Cardiac fibroblast (primary cell): ENCODE data around the gene PLBD1.

Source experiments
- DNase-seq, 2 donors: peaks; one replicate each; pipeline versions ENCODE4 v3.0.0 to v3.0.0-alpha.2; 2010; ENCODE audit warnings: low read depth in 2 of 2
- H3K4me3 ChIP-seq, 2 donors: replicated peaks in 1 of 2; 1 replicate in 1 of 2; 2 replicates in 1 of 2; pipeline ENCODE4 v1.5.1; 2011; ENCODE audit warnings: low read depth in 2 of 2, low read length in 2 of 2, mild to moderate bottlenecking in 2 of 2, moderate library complexity in 1 of 2
- TF ChIP-seq, protein P1 (sequence below): IDR thresholded peaks from one replicate; pipeline ENCODE4 v1.5.1; 2011; ENCODE audit warnings: low read depth, mild to moderate bottlenecking, low read length, inconsistent platforms

Gene PLBD1

DNA sequence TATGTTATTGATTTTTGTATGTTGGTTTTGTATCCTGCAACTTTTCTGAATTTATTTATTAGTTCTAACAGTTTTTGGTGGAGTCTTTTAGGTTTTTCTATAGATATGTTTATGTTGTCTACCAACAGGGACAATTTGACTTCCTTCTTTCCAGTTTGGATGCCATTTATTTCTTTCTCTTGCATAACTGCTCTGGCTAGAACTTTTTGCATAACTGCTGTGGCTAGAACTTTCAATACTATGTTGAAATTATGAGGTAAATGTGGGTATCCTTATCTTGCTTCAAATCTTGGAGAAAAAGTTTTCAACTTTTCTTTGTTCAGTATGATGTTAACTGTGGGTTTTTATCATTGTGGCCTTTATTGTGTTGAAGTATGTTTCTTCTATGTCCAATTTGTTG is 39.9 kb upstream of the PLBD1 start:
- H3K4me3 ChIP-seq = no peak overlapping the region
- TF ChIP-seq, protein P1, sequence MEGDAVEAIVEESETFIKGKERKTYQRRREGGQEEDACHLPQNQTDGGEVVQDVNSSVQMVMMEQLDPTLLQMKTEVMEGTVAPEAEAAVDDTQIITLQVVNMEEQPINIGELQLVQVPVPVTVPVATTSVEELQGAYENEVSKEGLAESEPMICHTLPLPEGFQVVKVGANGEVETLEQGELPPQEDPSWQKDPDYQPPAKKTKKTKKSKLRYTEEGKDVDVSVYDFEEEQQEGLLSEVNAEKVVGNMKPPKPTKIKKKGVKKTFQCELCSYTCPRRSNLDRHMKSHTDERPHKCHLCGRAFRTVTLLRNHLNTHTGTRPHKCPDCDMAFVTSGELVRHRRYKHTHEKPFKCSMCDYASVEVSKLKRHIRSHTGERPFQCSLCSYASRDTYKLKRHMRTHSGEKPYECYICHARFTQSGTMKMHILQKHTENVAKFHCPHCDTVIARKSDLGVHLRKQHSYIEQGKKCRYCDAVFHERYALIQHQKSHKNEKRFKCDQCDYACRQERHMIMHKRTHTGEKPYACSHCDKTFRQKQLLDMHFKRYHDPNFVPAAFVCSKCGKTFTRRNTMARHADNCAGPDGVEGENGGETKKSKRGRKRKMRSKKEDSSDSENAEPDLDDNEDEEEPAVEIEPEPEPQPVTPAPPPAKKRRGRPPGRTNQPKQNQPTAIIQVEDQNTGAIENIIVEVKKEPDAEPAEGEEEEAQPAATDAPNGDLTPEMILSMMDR = no peak
- DNase-seq = no peak

- H3K4me3 ChIP-seq = no peak overlapping the region
- TF ChIP-seq, protein P1 = no peak
- no peak for DNase-seq
Measured at GRCh38 chr12:14605401-14605989, 37.8 kb upstream of the PLBD1 start.

GRCh38 chr12:14601692-14602478 is 34.2 kb upstream of the PLBD1 start:
- no peak for DNase-seq
- TF ChIP-seq, protein P1 = no peak
- no peak overlapping the region for H3K4me3 ChIP-seq

GRCh38 chr12:14597480-14597879 is 29.8 kb upstream of the PLBD1 start:
- no peak for DNase-seq
- TF ChIP-seq, protein P1 = no peak
- no peak overlapping the region for H3K4me3 ChIP-seq

GRCh38 chr12:14591719-14592118 is 24.0 kb upstream of the PLBD1 start:
- TF ChIP-seq, protein P1 = no peak
- H3K4me3 ChIP-seq = no peak overlapping the region
- DNase-seq = no peak

DNA sequence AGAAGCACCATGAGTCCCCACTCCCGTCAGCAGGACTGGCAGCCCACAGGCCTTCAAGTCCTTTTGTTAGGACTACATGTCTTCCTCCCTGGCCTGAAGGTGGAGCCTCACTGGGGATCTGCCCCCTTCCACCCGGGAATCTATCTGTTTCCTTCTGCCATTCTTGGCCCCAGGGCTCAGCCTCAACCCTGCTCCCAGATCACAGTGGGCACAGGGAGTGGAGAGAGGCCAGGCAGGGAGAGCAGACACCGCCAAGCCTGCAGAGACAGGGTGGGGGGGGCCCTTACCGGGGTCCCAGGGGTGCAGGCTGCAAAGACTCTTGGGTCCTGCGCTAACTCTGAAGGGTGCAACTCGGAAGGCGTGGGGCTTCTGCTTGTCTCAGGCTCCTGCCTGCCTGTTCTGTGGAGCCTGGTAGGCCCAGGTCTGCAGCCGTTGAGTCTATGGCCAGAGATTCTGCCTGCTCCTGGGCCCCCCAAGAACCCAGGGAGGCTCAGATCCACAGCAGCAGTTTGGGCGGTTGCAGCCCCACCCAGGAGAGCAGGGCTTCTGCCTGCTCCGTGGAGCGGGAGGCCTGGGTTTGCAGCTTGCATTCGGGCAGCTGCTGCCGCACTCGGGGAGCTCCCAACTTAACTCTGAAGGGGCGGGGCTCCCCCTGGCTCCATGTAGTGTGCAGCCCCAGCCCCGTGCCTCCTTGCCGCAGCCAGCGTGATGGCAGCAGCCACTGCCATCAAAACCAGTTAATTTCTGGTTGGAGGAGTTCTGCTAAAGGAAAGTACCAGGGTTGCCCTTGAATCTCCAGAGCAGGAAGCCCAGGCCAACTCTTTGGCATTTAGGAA is 21.7 kb upstream of the PLBD1 start:
- no peak for DNase-seq
- TF ChIP-seq, protein P1 = no peak
- H3K4me3 ChIP-seq = no peak overlapping the region
